Stimulated activated memory B cell treated with anti-CD40 and anti-IgM and Interleukin-4, amounts not matched to agents 10 μg/mL and 1 μg/mL and 100 μg/mL, for 72 hours (primary cell): Measurements from ENCODE around the gene SLC1A5.
"Not testable (repeated sequence)": the region's sequence is repeated elsewhere in the genome, so short reads cannot be mapped to it uniquely, and the experiment has no call there.

ENCODE experiments used
- ATAC-seq: fragments of 150-1000 bp; cut with Tn5 transposase; 2 replicates; pipeline ENCODE4 v1.10.0; 2021
- H3K27ac Mint-ChIP-seq: one replicate; pipeline ENCODE4 v1.8.0; 2022; ENCODE audit warnings: mild to moderate bottlenecking, mixed read lengths
- H3K27me3 Mint-ChIP-seq: one replicate; pipeline ENCODE4 v1.8.0; 2022; ENCODE audit warnings: mixed read lengths
- H3K36me3 Mint-ChIP-seq: one replicate; pipeline ENCODE4 v1.8.0; 2022; ENCODE audit warnings: mixed read lengths
- H3K4me1 Mint-ChIP-seq: one replicate; pipeline ENCODE4 v1.8.0; 2022; ENCODE audit warnings: mixed read lengths
- H3K4me3 Mint-ChIP-seq: one replicate; pipeline ENCODE4 v1.8.0; 2022; ENCODE audit warnings: mild to moderate bottlenecking, moderate library complexity, mixed read lengths
- H3K9me3 Mint-ChIP-seq: one replicate; pipeline ENCODE4 v1.8.0; 2022; ENCODE audit warnings: mixed read lengths

SLC1A5 gene

GRCh38 chr19:46785054-46785979 lies 3.1 kb downstream of the SLC1A5 start:
- peak overlapping the region; percentile 97 for H3K4me3 Mint-ChIP-seq
- peaks cover 53% of the 10 kb centered on the region for H3K4me1 Mint-ChIP-seq
- peaks cover 40% of the 10 kb centered on the region for H3K36me3 Mint-ChIP-seq

GRCh38 chr19:46784262-46785053 lies 3.9 kb downstream of the SLC1A5 start:
- Mint-ChIP-seq H3K9me3 (no peaks in the 10 kb centered on the region), H3K27ac (peak overlapping the region; percentile 97), H3K36me3 (peaks cover 41% of the 10 kb centered on the region), H3K4me3 (peak overlapping the region; percentile 97), H3K4me1 (peaks cover 53% of the 10 kb centered on the region), H3K27me3 (no peaks in the 10 kb centered on the region)
- peak; percentile 4 for ATAC-seq

More at GRCh38 chr19:46785054-46785979, 3.1 kb downstream of the SLC1A5 start:
- no peak for ATAC-seq
- no peaks in the 10 kb centered on the region for H3K9me3 Mint-ChIP-seq
- H3K27me3 Mint-ChIP-seq, result no peaks in the 10 kb centered on the region
- H3K27ac Mint-ChIP-seq, result peak overlapping the region; percentile 97

- Mint-ChIP-seq H3K9me3 (no peaks in the 10 kb centered on the region), H3K36me3 (peaks cover 49% of the 10 kb centered on the region), H3K4me1 (peaks cover 56% of the 10 kb centered on the region), H3K4me3 (peak overlapping the region; percentile 97), H3K27me3 (no peaks in the 10 kb centered on the region), H3K27ac (peak overlapping the region; percentile 97)
- no peak for ATAC-seq
Observed at GRCh38 chr19:46783670-46784069, 4.7 kb downstream of the SLC1A5 start.

DNA sequence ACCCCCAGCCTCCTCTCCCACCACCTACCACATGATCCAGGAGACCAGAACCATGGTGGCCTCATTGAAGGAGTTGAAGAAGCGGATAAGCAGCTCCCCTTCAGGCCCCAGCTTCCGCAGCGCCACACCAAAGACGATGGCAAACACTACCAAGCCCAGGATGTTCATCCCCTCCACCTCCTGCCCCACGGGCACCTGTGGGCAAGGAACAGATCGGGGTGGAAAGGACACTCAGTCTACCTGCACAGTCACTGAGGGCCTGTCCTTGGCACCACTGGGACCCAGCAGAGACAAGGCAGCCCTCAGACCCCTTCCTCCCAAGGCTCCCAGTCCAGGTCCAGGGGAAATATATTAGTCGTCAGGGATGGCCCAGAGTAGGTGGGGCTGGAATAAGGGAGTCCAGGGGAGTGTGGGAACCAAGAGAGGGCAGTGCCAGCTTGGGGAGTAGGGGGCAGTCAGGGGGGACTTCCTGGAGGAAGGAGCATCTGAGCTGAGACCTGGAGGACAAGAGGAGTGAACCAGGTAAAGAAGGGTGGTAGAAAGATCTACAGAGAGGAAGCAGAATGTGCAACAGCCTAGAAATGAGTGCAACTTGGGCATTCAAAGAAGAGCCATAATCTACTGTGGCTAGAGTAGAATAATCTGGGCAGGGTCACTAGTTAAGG lies 5.9 kb downstream of the SLC1A5 start:
- peaks cover 58% of the 10 kb centered on the region for H3K4me1 Mint-ChIP-seq
- H3K4me3 Mint-ChIP-seq, result no peak overlapping the region
- ATAC-seq, result no peak
- H3K36me3 Mint-ChIP-seq, result peaks cover 59% of the 10 kb centered on the region
- no peaks in the 10 kb centered on the region for H3K9me3 Mint-ChIP-seq
- no peaks in the 10 kb centered on the region for H3K27me3 Mint-ChIP-seq
- H3K27ac Mint-ChIP-seq, result peak overlapping the region; percentile 53

GRCh38 chr19:46777956-46778645 lies 10.3 kb downstream of the SLC1A5 start:
- H3K27me3 Mint-ChIP-seq, H3K27ac Mint-ChIP-seq, ATAC-seq, H3K9me3 Mint-ChIP-seq, H3K4me3 Mint-ChIP-seq: not testable (repeated sequence)
- H3K36me3 Mint-ChIP-seq, result peaks cover 62% of the 10 kb centered on the region
- peaks cover 14% of the 10 kb centered on the region for H3K4me1 Mint-ChIP-seq

DNA sequence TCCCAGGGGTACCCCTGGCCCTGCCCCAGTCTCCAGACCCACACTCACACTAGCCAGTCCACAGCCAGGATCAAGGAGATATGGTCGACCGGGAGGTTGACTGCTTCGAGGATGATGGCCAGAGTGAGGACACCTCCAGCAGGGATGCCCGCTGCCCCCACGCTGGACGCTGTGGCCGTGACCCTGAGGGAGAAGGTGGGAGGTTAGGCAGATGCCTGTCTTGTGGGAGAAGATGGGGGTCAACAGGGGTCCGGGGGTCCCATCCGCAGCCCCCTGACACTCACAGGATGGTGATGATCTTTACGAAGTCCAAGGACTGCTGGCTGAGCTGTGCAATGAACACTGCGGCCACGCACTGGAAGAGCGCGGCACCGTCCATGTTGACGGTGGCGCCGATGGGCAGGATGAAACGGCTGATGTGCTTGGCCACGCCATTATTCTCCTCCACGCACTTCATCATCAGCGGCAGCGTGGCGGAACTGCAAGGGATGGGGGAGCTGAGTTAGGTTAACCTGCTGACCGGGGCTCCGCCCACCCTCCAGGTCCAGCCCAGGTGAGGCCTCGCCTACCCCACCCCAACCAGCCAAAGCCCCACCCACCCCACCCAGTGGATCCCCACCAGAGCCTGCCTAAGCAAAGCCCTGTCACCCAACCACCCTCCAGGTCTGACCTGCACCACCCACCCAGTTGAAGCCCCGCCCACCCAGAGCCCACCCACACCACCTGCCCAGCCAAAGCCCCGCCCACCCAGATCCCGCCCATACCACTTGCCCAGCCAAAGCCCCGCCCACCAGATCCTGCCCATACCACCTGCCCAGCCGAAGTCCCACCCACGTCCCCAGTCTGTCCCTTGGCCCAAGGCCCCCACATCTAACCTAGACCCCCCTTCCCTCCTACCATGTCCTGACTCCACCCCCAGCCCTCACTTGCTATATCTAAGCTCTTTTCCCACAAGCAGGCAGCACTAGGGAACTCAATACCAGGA lies 11.2 kb downstream of the SLC1A5 start:
- Mint-ChIP-seq H3K27me3 (no peaks in the 10 kb centered on the region), H3K36me3 (peaks cover 53% of the 10 kb centered on the region), H3K4me3 (no peak overlapping the region), H3K27ac (no peak overlapping the region), H3K9me3 (no peaks in the 10 kb centered on the region), H3K4me1 (peaks cover 6% of the 10 kb centered on the region)
- ATAC-seq, result no peak

DNA sequence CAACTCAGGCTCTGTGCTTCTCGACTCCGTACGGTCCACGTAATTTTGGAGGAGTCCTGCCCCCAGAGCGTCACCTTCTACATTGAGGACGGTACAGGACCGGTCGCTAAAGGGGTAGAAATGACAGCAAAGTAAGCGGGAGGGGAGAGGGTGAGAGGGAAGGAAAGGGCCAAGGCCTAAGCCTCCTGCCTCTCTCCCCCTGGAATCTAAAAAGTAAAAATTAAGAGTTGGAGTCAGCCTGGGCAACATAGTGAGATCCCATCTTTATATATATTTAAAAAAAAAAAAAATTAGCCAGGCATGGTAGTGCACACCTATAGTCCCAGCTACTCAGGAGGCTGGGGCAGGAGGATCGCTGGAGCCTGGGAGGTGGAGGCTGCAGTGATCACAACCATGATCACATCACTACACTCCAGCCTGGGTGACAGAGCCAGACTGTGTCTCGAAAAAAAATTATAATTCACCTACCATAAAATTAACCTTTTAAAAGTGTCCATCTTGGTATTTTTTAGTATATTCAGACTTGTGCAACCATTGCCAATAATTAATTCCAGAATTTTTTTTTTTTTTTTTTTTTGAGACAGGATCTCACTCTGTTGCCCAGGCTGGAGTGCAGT lies 12.6 kb downstream of the SLC1A5 start:
- Mint-ChIP-seq H3K27me3 (no peaks in the 10 kb centered on the region), H3K4me3 (no peak overlapping the region), H3K27ac (no peak overlapping the region), H3K9me3 (no peaks in the 10 kb centered on the region), H3K36me3 (peaks cover 44% of the 10 kb centered on the region), H3K4me1 (peaks cover 6% of the 10 kb centered on the region)
- ATAC-seq, result no peak

GRCh38 chr19:46773018-46773399 lies 15.4 kb downstream of the SLC1A5 start:
- Mint-ChIP-seq H3K9me3 (no peaks in the 10 kb centered on the region), H3K4me3 (no peak overlapping the region), H3K36me3 (peaks cover 30% of the 10 kb centered on the region), H3K27ac (no peak overlapping the region), H3K4me1 (no peaks in the 10 kb centered on the region), H3K27me3 (no peaks in the 10 kb centered on the region)
- no peak for ATAC-seq

- Mint-ChIP-seq H3K9me3 (no peaks in the 10 kb centered on the region), H3K36me3 (peaks cover 24% of the 10 kb centered on the region), H3K27ac (no peak overlapping the region), H3K4me3 (no peak overlapping the region), H3K27me3 (no peaks in the 10 kb centered on the region), H3K4me1 (no peaks in the 10 kb centered on the region)
- ATAC-seq, result no peak
Observed at GRCh38 chr19:46772170-46773017, 16.0 kb downstream of the SLC1A5 start.

DNA sequence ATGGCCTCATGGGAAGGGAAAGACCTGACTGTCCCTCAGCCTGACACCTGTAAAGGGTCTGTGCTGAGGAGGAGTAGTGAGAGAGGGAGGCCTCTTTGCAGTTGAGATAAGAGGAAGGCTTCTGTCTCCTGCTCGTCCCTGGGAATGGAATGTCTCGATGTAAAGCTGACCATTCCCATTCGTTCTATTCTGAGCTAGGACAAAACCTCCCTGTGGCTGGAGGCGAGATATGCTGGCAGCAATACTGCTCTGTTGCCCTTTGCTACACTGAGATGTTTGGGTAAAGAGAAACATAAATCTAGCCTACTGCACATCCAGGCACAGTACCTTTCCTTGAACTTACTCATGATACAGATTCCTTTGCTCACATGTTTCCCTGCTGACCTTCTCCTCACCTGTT lies 19.6 kb downstream of the SLC1A5 start:
- H3K27ac Mint-ChIP-seq, H3K27me3 Mint-ChIP-seq, ATAC-seq, H3K9me3 Mint-ChIP-seq, H3K4me3 Mint-ChIP-seq, H3K4me1 Mint-ChIP-seq, H3K36me3 Mint-ChIP-seq: not testable (repeated sequence)

DNA sequence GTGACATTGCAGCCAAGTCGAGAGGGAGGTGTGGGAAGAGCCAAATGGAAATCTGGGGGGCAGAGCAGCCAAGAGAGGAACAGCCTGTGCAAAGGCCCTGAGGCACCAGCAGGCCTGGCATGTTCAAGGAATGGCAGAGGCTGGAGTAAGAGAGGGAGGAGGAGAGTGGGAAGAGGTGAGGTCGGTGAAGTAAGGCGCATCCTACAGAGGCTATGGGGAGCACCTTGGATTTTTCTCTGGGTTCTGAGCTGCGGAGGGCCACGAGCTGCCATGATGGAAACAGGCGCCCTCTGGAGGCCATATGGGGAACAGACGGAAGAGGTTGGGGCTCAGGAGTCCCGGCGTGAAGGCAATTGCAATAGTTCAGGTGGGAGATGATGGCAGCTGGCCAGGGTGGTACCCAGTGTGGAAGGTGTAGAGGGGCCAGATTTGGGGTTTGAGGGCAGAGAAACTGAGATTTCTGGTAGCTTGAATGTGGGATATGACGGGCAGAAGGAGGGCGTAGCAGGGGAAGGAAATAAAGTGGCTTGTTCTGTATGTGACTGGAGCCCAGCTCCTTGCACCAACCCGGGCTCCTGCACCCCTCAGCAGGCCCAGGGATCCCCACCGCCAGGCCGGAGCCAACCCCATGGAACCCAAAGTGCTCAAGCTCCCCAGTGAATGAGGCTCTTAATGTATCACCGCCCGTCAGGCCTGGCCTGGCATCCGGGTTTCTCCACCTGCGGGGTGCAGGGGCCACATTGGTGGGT lies 21.7 kb downstream of the SLC1A5 start:
- Mint-ChIP-seq H3K27ac (no peak overlapping the region), H3K27me3 (no peaks in the 10 kb centered on the region)
- ATAC-seq, result peak; percentile 64

GRCh38 chr19:46764817-46765291 lies 23.5 kb downstream of the SLC1A5 start:
- no peak for ATAC-seq
- no peak overlapping the region for H3K27ac Mint-ChIP-seq
- no peaks in the 10 kb centered on the region for H3K9me3 Mint-ChIP-seq
- no peaks in the 10 kb centered on the region for H3K36me3 Mint-ChIP-seq
- H3K4me3 Mint-ChIP-seq, result no peak overlapping the region
- peaks cover 7% of the 10 kb centered on the region for H3K4me1 Mint-ChIP-seq
- H3K27me3 Mint-ChIP-seq, result no peaks in the 10 kb centered on the region

More for the DNA sequence above, 21.7 kb downstream of the SLC1A5 start:
- Mint-ChIP-seq H3K4me1 (peaks cover 7% of the 10 kb centered on the region), H3K4me3 (no peak overlapping the region), H3K36me3 (no peaks in the 10 kb centered on the region), H3K9me3 (no peaks in the 10 kb centered on the region)
